Glomerular endothelial cell (primary cell): Measurements from ENCODE around the gene DDX10. TPM values are rescaled to one million over a fixed set of nuclear protein-coding genes. Genes with fewer than 3 reads are reported as not detected.
A peak's percentile ranks its signal among the peaks of the same experiment; 100 is the strongest.

Experiments
- DNase-seq: peaks from one replicate; pipeline ENCODE4 v3.0.0-alpha.2; 2011; ENCODE audit warnings: low read depth, low spot score; ENCODE audit errors: extremely low read depth
- total RNA-seq: library from RNA; depleted of rRNA; stranded (reverse); fragments of >200 nt; gene quantifications from 2 replicates; pipeline ENCODE4 v1.2.3, GENCODE V29; 2015

The DDX10 gene
- total RNA-seq, 1 donor from 2014 or later = 32.7 TPM

DNA sequence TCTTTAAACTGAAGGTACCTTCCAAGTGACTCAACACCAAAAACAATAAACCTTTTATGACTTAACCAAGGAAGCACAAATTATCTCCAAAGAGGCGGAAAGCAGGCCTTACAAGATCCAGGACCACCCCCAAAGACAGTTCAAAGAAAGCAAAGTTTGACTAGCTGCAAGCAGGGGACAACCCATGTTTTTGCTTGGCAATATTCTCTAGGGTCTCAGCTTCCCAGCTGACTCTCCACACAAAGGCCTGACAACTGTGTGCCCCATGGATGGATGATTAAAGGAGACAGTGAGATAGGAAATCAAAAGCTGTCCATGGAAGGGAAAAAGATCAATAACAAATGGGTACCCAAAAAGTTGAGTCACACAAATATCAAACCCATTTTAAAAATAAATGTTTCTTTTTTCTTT is 232.2 kb downstream of the DDX10 start:
- DNase-seq = no peak

GRCh38 chr11:108897916-108898315 is 233.0 kb downstream of the DDX10 start:
- no peak for DNase-seq

- DNase-seq = no peak
Observed at GRCh38 chr11:108901359-108901758, 236.5 kb downstream of the DDX10 start.

DNA sequence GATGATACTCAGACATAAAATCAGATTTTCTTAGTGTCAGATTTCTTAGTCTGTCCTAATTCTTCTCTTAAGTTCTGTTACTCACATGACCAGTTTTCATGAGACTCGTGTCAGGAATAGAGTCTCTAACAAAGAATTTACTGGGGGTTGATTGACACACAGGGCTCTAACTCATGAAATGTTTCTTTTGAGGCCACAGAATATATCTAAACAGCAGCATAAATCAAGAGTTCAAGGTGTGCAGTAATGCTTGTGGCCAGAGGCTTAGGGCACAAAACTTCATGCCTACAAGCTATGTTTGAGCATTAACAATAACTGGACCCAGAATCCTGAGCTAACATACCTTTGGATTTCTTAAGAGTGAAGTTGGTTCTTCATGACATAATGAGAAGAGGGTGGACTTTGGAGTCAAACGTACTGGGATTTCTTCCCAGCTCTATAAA is 237.2 kb downstream of the DDX10 start:
- DNase-seq = no peak

DNA sequence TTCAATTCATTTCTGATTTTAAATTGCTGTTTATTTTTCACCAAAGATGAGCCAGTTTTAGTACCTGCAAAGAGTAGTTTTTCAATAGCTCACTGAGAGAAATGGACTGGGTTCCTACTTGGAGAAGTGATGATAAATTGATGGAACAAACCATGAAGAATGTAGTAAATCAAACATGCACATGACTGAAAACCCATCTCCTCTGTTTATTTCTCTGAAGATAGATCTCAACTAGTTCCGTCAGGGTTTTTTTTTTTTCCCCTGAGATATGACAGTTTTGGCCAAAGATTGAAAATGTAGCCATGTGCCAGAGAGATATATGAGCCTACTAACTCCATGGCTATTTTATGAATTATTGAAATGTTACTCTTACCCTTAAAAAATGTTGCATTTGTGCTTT is 239.6 kb downstream of the DDX10 start:
- no peak for DNase-seq

- DNase-seq = peak; percentile 93
Observed at GRCh38 chr11:108906329-108906728, 241.5 kb downstream of the DDX10 start.

- no peak for DNase-seq
Observed at GRCh38 chr11:108906826-108907225, 242.0 kb downstream of the DDX10 start.

- no peak for DNase-seq
Observed at GRCh38 chr11:108909041-108909440, 244.2 kb downstream of the DDX10 start.

DNA sequence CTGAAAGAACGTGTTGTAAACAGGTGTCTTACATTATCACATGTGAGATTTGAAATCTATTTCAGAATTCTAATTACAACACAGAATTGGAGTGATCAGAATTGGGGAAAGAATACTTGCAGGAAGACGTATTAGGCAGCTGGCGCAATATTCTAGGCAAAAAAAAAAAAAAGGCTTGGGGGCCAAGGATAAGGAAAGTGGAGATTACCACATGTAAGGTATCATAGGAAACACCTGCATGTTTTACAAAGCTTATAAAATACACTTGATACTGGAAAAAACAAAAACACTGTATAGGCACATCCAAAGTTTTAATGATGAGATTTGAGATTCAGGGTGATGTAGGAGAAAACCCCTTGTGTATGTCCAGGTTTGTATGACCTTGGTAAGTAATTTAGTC is 245.1 kb downstream of the DDX10 start:
- no peak for DNase-seq

DNA sequence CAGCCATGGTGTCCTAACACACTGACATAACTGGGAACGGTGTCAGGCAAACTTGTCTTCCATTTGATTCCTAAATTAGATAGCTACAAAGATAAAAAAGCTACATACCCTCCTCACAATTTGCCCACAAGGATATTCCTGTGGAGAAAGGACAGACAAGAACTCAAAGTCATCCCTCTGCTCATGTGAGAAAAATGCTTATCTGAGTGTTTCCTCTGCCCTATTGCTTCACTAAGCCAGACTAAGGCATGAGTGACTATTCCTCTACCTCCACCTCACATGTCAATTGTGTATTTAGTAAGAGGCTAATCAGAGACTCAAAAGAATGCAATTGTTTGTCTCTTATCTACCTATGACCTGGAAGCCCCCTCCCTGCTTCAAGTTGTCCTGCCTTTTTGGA is 247.7 kb downstream of the DDX10 start:
- DNase-seq = no peak

- no peak for DNase-seq
Observed at GRCh38 chr11:108913204-108913603, 248.3 kb downstream of the DDX10 start.

DNA sequence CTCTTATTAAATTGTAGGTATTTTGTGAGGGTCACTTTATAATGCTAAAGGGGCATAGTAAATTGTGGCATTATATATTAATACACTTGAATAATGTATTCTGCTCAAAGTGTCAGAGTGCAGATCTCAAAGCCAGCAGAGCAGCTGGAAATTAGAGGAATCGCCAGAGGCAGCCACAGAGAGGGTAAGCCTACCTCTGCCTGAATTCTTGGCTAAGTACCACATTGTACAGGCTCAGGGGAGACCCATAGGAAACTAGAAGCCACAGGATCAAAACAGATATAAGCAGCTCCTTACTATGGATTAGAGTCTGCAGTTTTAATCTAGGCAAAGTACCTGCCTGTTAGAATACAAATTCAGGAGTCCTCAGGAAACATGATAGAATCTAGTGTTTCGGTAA is 249.3 kb downstream of the DDX10 start:
- DNase-seq = no peak

GRCh38 chr11:108914981-108915380 is 250.1 kb downstream of the DDX10 start:
- DNase-seq = no peak

GRCh38 chr11:108915666-108916065 is 250.8 kb downstream of the DDX10 start:
- DNase-seq = no peak

GRCh38 chr11:108916290-108916689 is 251.4 kb downstream of the DDX10 start:
- no peak for DNase-seq

DNA sequence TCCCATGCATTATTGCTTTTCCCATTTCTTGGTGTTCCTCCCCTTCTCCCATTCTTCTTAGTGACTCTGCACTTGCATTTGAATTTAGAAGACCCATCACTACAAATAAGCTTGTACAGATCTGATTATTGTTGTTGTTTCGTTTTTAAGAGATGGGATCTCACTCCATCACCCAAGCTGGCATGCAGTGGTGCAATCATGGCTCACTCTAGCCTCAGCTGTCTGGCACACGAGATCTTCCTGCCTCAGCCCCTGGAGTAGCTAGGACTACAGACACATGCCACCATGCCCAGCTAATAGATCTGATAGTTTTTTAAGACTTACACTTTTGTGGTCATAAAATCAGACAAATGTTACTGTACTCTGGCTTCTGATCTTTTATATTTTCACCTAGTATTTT is 252.1 kb downstream of the DDX10 start:
- DNase-seq = no peak

- DNase-seq = no peak
Observed at GRCh38 chr11:108921211-108921610, 256.3 kb downstream of the DDX10 start.

- DNase-seq = no peak
Observed at GRCh38 chr11:108922241-108922640, 257.4 kb downstream of the DDX10 start.

- no peak for DNase-seq
Observed at GRCh38 chr11:108923413-108923812, 258.5 kb downstream of the DDX10 start.

DNA sequence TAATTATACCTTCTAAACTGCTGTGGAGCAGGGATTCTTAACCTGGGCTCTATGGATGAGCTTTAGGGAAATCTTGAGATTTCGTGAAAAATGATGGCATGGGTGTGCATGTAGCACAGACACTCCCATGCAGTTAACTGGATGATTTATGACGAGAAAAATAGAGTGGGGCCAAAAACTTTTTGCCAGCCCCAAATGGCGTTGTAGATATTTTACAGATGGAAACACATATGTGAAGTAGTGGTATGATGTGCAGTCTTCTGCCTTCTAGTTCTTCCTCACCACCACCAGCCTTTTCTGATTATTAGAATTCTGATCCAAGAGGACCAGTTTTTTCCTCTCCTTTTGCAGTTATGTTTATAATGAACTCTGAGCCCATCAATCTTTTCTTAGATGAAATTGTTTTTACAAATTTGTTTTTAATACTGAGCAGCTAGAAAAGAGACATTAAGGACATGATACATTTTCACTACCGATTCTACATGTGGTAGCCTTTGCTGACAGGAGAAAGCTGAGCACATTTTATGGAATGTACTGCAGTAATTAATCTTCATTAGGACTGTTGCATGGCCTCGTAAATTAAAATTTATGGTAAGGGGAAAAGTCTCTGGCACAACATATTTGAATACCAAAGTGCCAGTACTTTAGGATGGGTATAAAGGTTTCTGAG is 261.4 kb downstream of the DDX10 start:
- DNase-seq = no peak

- no peak for DNase-seq
Observed at GRCh38 chr11:108926841-108927577, 262.1 kb downstream of the DDX10 start.

DNA sequence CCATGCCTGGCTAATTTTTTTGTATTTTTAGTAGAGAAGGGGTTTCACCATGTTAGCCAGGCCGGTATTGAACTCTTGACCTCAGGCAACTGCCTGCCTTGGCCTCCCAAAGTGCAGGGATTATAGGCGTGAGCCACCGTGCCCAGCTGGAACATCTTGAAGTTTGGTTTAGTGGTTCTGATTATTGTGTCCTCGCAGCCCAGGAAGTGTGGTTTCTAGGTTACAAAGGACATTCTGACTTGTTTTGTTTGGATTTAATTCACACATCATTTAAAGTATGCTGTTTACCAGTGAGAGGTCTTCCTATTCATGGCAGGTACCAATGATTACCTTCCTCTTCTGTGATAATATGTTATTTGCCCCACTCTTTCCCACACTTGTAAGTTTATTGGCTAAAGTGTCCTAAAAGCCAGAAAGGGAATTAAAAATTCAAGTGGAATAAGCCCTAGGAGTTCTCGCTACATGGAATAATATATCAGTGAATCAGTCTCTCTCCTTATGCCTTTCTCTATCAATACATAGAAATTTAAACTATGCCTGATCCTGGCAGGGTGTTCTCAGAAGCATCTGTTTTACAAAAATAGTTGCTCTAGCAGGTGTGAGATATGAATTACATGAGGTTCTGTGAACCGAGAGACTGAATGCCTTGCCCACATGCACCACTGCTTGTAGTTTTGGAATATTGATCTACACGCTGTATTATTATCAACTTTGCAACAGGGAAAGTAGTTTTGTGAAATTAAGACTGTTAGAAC is 263.1 kb downstream of the DDX10 start:
- no peak for DNase-seq
